ENCODE results near the gene GPD2.

Gene GPD2

GRCh38 chr2:156436497-156437085 lies 412 bp downstream of the GPD2 start:
- DNase-seq (ENCODE audit: low read depth), result no peak

- no peak for DNase-seq (ENCODE audit: low read depth)
Measured at GRCh38 chr2:156437272-156437930, 1.2 kb downstream of the GPD2 start.

GRCh38 chr2:156437931-156438410 lies 1.8 kb downstream of the GPD2 start:
- no peak for DNase-seq (ENCODE audit: low read depth)

- no peak for DNase-seq (ENCODE audit: low read depth)
Measured at GRCh38 chr2:156443089-156443488, 6.9 kb downstream of the GPD2 start.

GRCh38 chr2:156445296-156446220 lies 9.4 kb downstream of the GPD2 start:
- no peak for DNase-seq (ENCODE audit: low read depth)

- DNase-seq (ENCODE audit: low read depth), result no peak
Measured at GRCh38 chr2:156447761-156448160, 11.6 kb downstream of the GPD2 start.

GRCh38 chr2:156448766-156449165 lies 12.6 kb downstream of the GPD2 start:
- DNase-seq (ENCODE audit: low read depth), result no peak

- DNase-seq (ENCODE audit: low read depth), result no peak
Measured at GRCh38 chr2:156452971-156453370, 16.8 kb downstream of the GPD2 start.

- DNase-seq (ENCODE audit: low read depth), result no peak
Measured at GRCh38 chr2:156455361-156455975, 19.3 kb downstream of the GPD2 start.

GRCh38 chr2:156456616-156457015 lies 20.4 kb downstream of the GPD2 start:
- DNase-seq (ENCODE audit: low read depth), result no peak

GRCh38 chr2:156457523-156458517 lies 21.6 kb downstream of the GPD2 start:
- DNase-seq (ENCODE audit: low read depth), result no peak

- no peak for DNase-seq (ENCODE audit: low read depth)
Measured at GRCh38 chr2:156459720-156460119, 23.5 kb downstream of the GPD2 start.

GRCh38 chr2:156464106-156464505 lies 27.9 kb downstream of the GPD2 start:
- DNase-seq (ENCODE audit: low read depth), result no peak

GRCh38 chr2:156465573-156465972 lies 29.4 kb downstream of the GPD2 start:
- DNase-seq (ENCODE audit: low read depth), result no peak

GRCh38 chr2:156466739-156467405 lies 30.7 kb downstream of the GPD2 start:
- DNase-seq (ENCODE audit: low read depth), result no peak

GRCh38 chr2:156470975-156471583 lies 34.9 kb downstream of the GPD2 start:
- no peak for DNase-seq (ENCODE audit: low read depth)

GRCh38 chr2:156471762-156472161 lies 35.6 kb downstream of the GPD2 start:
- no peak for DNase-seq (ENCODE audit: low read depth)

- DNase-seq (ENCODE audit: low read depth), result no peak
Measured at GRCh38 chr2:156472686-156473085, 36.5 kb downstream of the GPD2 start.

- no peak for DNase-seq (ENCODE audit: low read depth)
Measured at GRCh38 chr2:156473445-156473844, 37.3 kb downstream of the GPD2 start.

GRCh38 chr2:156474401-156474800 lies 38.2 kb downstream of the GPD2 start:
- DNase-seq (ENCODE audit: low read depth), result no peak

All from T-helper 22 cell (primary cell).